OCI-LY7 (cell line): ENCODE data around the gene LITAFD. TPM values are rescaled to one million over a fixed set of nuclear protein-coding genes. Genes with fewer than 3 reads are reported as not detected.

Source experiments
- BruUV-seq: library from RNA; stranded (reverse); fragments of 400-500 nt; replicated peaks from 2 replicates; lab custom pipeline; 2021; lab: Mats Ljungman, UMichigan
- CTCF ChIA-PET: fragments of 300-600 bp; sonication (Branson Sonifier 250); formaldehyde crosslinking; loops from one replicate; lab custom pipeline; 2022; ENCODE audit warnings: antibody characterized with exemption; ENCODE audit not compliant: unreplicated experiment; lab: Charles Lee
- POLR2A ChIA-PET: fragments of 300-600 bp; sonication (Branson Sonifier 250); formaldehyde crosslinking; loops from one replicate; lab custom pipeline; 2022; ENCODE audit warnings: antibody characterized with exemption; lab: Charles Lee
- DNase-seq: peaks from one replicate; pipeline ENCODE4 v3.0.0-alpha.2; 2015; ENCODE audit warnings: low spot score
- H2AFZ ChIP-seq: fragments of 200-600 bp; sonication (generic), shearing (Covaris generic); 2 replicates; pipeline ENCODE4 v1.6.1; 2014; ENCODE audit warnings: mild to moderate bottlenecking, antibody characterized with exemption, low read length, moderate library complexity
- H3K27ac ChIP-seq: fragments of 200-600 bp; sonication (generic); 2 replicates; pipeline ENCODE4 v1.5.1; 2014; ENCODE audit warnings: mixed run types, low read depth, mild to moderate bottlenecking, moderate library complexity, low read length, inconsistent platforms; ENCODE audit not compliant: poor library complexity, severe bottlenecking
- H3K36me3 ChIP-seq: fragments of 200-600 bp; sonication (generic); 2 replicates; pipeline ENCODE4 v1.6.1; 2014; ENCODE audit warnings: mild to moderate bottlenecking, antibody characterized with exemption, low read length, moderate library complexity, mixed read lengths; ENCODE audit not compliant: insufficient read depth
- H3K4me1 ChIP-seq: fragments of 200-600 bp; sonication (generic); 2 replicates; pipeline ENCODE4 v1.5.1; 2014; ENCODE audit warnings: mild to moderate bottlenecking, low read length; ENCODE audit not compliant: insufficient read depth, poor library complexity, severe bottlenecking
- H3K4me2 ChIP-seq: fragments of 200-600 bp; sonication (generic); 2 replicates; pipeline ENCODE4 v1.6.1; 2014; ENCODE audit warnings: mild to moderate bottlenecking, low read length
- H3K4me3 ChIP-seq: fragments of 200-600 bp; sonication (generic); 2 replicates; pipeline ENCODE4 v1.5.1; 2014; ENCODE audit warnings: mild to moderate bottlenecking, low read depth, low read length; ENCODE audit not compliant: poor library complexity, severe bottlenecking
- H3K79me2 ChIP-seq: fragments of 200-600 bp; sonication (generic); 2 replicates; pipeline ENCODE4 v1.6.1; 2016; ENCODE audit warnings: low read depth, mild to moderate bottlenecking, low read length, moderate library complexity, mixed read lengths; ENCODE audit not compliant: insufficient read depth
- H3K9me2 ChIP-seq: fragments of 200-600 bp; sonication (generic); 2 replicates; pipeline ENCODE4 v1.6.1; 2016; ENCODE audit warnings: mild to moderate bottlenecking, low read length, mixed read lengths; ENCODE audit not compliant: insufficient read depth
- H3K9me3 ChIP-seq: fragments of 200-600 bp; sonication (generic); 2 replicates; pipeline ENCODE4 v1.6.1; 2014; ENCODE audit warnings: mild to moderate bottlenecking, mixed run types, low read length, mixed read lengths
- H4K20me1 ChIP-seq: fragments of 200-600 bp; sonication (generic); 2 replicates; pipeline ENCODE4 v1.6.1; 2014; ENCODE audit warnings: mild to moderate bottlenecking, antibody characterized with exemption, low read length, moderate library complexity, mixed read lengths; ENCODE audit not compliant: insufficient read depth
- CTCF ChIP-seq: fragments of 200-600 bp; sonication (generic); conservative IDR thresholded peaks from 2 replicates; pipeline ENCODE4 v1.5.1; 2014; ENCODE audit warnings: mild to moderate bottlenecking, antibody characterized with exemption, low read length, moderate library complexity, mixed read lengths
- EZH2phosphoT487 ChIP-seq: fragments of 200-600 bp; sonication (generic); IDR thresholded peaks from 2 replicates; pipeline ENCODE4 v1.6.1; 2018; ENCODE audit warnings: low read depth, borderline replicate concordance, mild to moderate bottlenecking, mixed run types, antibody characterized with exemption, low read length, moderate library complexity, mixed read lengths
- intact Hi-C: fragments of 100-400 bp; cut with micrococcal nuclease; formaldehyde crosslinking; loops from one replicate; pipeline ENCODE4 v1.10.0; 2022; ENCODE audit not compliant: unreplicated experiment
- total RNA-seq, 2 experiments: library from RNA; depleted of rRNA in 1 of 2; stranded (reverse); fragments of >200 nt in 1 of 2; shearing (Covaris generic) in 1 of 2; gene quantifications; 2 replicates each; pipeline ENCODE4 v1.2.3, GENCODE V29; 2014 to 2022

Gene LITAFD
- total RNA-seq, 2 experiments from 2014 or later: not detected

- no peak for DNase-seq
- intact Hi-C loops: no loop called here
- Histone ChIP-seq H2AFZ (no peak overlapping the region), H3K9me2 (no peaks in the 10 kb centered on the region), H3K27ac (no peak overlapping the region), H3K4me3 (no peak overlapping the region), H4K20me1 (0 out of 2 replicates have a peak, but pooled peaks cover 7% of the 10 kb centered on the region), H3K4me1 (no peaks in the 10 kb centered on the region), H3K79me2 (peaks cover 15% of the 10 kb centered on the region; the same call in 1 of the 2 replicates), H3K9me3 (no peaks in the 10 kb centered on the region), H3K4me2 (no peak overlapping the region), H3K36me3 (peaks cover 93% of the 10 kb centered on the region)
- POLR2A ChIA-PET: interaction anchor here (0.6 kb wide), 1 partner anchor 1138 kb away, joined by 6 read pairs; no protein-coding TSS in a partner anchor
- CTCF ChIA-PET: no interaction called here
- no TSS peak for BruUV-seq
- TF ChIP-seq EZH2phosphoT487 (no peak), CTCF (no peak)
Measured at GRCh38 chr16:8855972-8856371, 26.2 kb upstream of the LITAFD start.

- H4K20me1 ChIP-seq: 0 out of 2 replicates have a peak, but pooled peaks cover 12% of the 10 kb centered on the region
- DNase-seq: no peak
- ChIA-PET CTCF (interaction anchor here (0.6 kb wide), 1 partner anchor 59 kb away, joined by 3 read pairs; no protein-coding TSS in a partner anchor), POLR2A (interaction anchor here (1.6 kb wide), 1 partner anchor 10 kb away, joined by 5 read pairs; the partner anchor contains the start of gene CARHSP1)
- no peaks in the 10 kb centered on the region for H3K9me3 ChIP-seq
- no peaks in the 10 kb centered on the region for H3K9me2 ChIP-seq
- no peak for TF ChIP-seq EZH2phosphoT487
- TF ChIP-seq CTCF: no peak
- peaks cover 12% of the 10 kb centered on the region for H3K4me1 ChIP-seq
- no peak overlapping the region for H3K27ac ChIP-seq
- no peak overlapping the region for H2AFZ ChIP-seq
- peaks cover 88% of the 10 kb centered on the region for H3K36me3 ChIP-seq
- no TSS peak for BruUV-seq
- H3K79me2 ChIP-seq: peaks cover 48% of the 10 kb centered on the region
- intact Hi-C loops: no loop called here
- no peak overlapping the region for H3K4me2 ChIP-seq
- H3K4me3 ChIP-seq: no peak overlapping the region
Measured at GRCh38 chr16:8858994-8859912, 22.9 kb upstream of the LITAFD start.
